ENCODE data around the gene METTL25B. TPM values are rescaled to one million over a fixed set of nuclear protein-coding genes. Genes with fewer than 3 reads are reported as not detected.

The METTL25B gene
- total and polyA plus RNA-seq, 2 of the 13 experiments (the other 11 are each of a cell fraction or from before 2014, with no cell fraction given) = 11.9 to 24.0 TPM

DNA sequence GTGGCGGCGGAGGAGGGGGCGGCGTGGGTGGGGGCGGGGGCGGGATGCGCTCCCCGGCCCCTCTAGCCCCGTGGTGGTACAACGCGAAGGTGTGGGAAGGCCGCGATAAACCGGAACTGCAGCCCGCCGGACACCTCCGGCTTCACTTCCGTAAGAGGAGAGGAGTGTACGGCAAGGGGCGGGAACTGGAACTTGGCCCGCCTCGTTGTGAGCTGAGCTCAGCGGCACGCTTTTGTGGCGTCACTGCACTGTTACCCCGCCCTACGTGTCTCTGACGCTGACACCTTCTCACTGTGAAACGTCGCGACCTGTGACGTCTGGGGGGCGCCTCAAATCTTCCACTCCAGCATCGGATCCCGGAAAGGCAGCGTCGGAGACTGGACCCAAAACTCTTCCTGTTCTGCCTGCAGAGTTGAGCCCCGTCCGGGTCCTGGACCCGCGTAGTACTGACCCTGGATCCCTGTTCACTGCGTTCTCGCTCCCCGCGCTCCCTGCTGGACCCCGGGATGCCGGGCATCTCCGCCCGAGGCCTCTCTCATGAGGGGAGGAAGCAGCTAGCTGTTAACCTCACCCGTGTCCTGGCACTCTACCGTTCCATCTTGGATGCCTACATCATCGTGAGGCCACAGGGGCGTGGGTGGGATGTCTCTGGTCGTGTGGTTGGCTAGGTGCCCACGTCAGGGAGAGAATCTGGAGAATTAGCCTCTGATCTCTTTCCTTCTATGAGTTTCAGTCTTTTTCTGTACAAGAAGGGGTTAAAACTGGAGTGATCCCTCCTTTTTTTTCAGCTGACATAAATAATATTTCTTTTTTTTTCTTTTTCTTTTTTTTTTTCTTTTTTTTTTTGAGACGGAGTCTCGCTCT, 562 bp downstream of the METTL25B start, which contains the start of gene ISG20L2 (continued):
- TF ChIP-seq, protein P1, sequence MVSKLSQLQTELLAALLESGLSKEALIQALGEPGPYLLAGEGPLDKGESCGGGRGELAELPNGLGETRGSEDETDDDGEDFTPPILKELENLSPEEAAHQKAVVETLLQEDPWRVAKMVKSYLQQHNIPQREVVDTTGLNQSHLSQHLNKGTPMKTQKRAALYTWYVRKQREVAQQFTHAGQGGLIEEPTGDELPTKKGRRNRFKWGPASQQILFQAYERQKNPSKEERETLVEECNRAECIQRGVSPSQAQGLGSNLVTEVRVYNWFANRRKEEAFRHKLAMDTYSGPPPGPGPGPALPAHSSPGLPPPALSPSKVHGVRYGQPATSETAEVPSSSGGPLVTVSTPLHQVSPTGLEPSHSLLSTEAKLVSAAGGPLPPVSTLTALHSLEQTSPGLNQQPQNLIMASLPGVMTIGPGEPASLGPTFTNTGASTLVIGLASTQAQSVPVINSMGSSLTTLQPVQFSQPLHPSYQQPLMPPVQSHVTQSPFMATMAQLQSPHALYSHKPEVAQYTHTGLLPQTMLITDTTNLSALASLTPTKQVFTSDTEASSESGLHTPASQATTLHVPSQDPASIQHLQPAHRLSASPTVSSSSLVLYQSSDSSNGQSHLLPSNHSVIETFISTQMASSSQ (IDR thresholded peaks at IDR 0.05; ENCODE audit: low read depth) = no peak
- TF ChIP-seq, protein P1 (CRISPR knock-in tag; IDR thresholded peaks at IDR 0.05; ENCODE audit: borderline replicate concordance) = no peak
- TF ChIP-seq, protein P2, sequence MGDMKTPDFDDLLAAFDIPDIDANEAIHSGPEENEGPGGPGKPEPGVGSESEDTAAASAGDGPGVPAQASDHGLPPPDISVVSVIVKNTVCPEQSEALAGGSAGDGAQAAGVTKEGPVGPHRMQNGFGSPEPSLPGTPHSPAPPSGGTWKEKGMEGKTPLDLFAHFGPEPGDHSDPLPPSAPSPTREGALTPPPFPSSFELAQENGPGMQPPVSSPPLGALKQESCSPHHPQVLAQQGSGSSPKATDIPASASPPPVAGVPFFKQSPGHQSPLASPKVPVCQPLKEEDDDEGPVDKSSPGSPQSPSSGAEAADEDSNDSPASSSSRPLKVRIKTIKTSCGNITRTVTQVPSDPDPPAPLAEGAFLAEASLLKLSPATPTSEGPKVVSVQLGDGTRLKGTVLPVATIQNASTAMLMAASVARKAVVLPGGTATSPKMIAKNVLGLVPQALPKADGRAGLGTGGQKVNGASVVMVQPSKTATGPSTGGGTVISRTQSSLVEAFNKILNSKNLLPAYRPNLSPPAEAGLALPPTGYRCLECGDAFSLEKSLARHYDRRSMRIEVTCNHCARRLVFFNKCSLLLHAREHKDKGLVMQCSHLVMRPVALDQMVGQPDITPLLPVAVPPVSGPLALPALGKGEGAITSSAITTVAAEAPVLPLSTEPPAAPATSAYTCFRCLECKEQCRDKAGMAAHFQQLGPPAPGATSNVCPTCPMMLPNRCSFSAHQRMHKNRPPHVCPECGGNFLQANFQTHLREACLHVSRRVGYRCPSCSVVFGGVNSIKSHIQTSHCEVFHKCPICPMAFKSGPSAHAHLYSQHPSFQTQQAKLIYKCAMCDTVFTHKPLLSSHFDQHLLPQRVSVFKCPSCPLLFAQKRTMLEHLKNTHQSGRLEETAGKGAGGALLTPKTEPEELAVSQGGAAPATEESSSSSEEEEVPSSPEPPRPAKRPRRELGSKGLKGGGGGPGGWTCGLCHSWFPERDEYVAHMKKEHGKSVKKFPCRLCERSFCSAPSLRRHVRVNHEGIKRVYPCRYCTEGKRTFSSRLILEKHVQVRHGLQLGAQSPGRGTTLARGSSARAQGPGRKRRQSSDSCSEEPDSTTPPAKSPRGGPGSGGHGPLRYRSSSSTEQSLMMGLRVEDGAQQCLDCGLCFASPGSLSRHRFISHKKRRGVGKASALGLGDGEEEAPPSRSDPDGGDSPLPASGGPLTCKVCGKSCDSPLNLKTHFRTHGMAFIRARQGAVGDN (CRISPR knock-in tag; IDR thresholded peaks at IDR 0.05) = peak; percentile 85
- TF ChIP-seq UBTF (CRISPR knock-in tag; IDR thresholded peaks at IDR 0.05) (peak; percentile 44), ZNF652 (CRISPR knock-in tag; IDR thresholded peaks at IDR 0.05; ENCODE audit: borderline replicate concordance, low read depth) (peak; percentile 60), PAWR (CRISPR knock-in tag; IDR thresholded peaks at IDR 0.05; ENCODE audit: borderline replicate concordance) (no peak), ZNF414 (CRISPR knock-in tag; IDR thresholded peaks at IDR 0.05) (no peak), PHF8 (CRISPR knock-in tag; IDR thresholded peaks at IDR 0.05) (peak; percentile 81), FOXA3 (CRISPR knock-in tag; IDR thresholded peaks at IDR 0.05) (0 out of 2 replicates have a peak, but pooled peaks have one; percentile 31), ZBTB10 (CRISPR knock-in tag; IDR thresholded peaks at IDR 0.05; ENCODE audit: borderline replicate concordance) (peak; percentile 92; the same call in 1 of the 2 replicates), DRAP1 (CRISPR knock-in tag; IDR thresholded peaks at IDR 0.05) (peak; percentile 52; the same call in 1 of the 2 replicates), NKX3-1 (CRISPR knock-in tag; IDR thresholded peaks at IDR 0.05) (peak; percentile 70), KAT7 (CRISPR knock-in tag; IDR thresholded peaks at IDR 0.05; ENCODE audit: borderline replicate concordance) (no peak)

Measured in HepG2 (cell line).